ENCODE measurements around the gene FLG2.

The FLG2 gene

GRCh38 chr1:152348447-152348846 is 11.4 kb downstream of the FLG2 start:
- TF ChIP-seq FOXM1 (IDR thresholded peaks at IDR 0.05; ENCODE audit: borderline replicate concordance, low read depth): no peak
- TF ChIP-seq RAD21 (IDR thresholded peaks at IDR 0.05; ENCODE audit: low read depth): peak; percentile 25

- TF ChIP-seq YY1 (IDR thresholded peaks at IDR 0.05; ENCODE audit: low read depth) (no peak), RAD21 (IDR thresholded peaks at IDR 0.05; ENCODE audit: low read depth) (peak; percentile 54), TAF1 (IDR thresholded peaks at IDR 0.05; ENCODE audit: low read depth) (no peak)
- TF ChIP-seq, protein P1, sequence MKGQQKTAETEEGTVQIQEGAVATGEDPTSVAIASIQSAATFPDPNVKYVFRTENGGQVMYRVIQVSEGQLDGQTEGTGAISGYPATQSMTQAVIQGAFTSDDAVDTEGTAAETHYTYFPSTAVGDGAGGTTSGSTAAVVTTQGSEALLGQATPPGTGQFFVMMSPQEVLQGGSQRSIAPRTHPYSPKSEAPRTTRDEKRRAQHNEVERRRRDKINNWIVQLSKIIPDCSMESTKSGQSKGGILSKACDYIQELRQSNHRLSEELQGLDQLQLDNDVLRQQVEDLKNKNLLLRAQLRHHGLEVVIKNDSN (IDR thresholded peaks at IDR 0.05): no peak
Measured at GRCh38 chr1:152347116-152347728, 12.6 kb downstream of the FLG2 start.

GRCh38 chr1:152344438-152344837 is 15.4 kb downstream of the FLG2 start:
- TF ChIP-seq MAX (IDR thresholded peaks at IDR 0.05): no peak
- no peak for TF ChIP-seq CEBPB (IDR thresholded peaks at IDR 0.05)
- TF ChIP-seq, protein P2, sequence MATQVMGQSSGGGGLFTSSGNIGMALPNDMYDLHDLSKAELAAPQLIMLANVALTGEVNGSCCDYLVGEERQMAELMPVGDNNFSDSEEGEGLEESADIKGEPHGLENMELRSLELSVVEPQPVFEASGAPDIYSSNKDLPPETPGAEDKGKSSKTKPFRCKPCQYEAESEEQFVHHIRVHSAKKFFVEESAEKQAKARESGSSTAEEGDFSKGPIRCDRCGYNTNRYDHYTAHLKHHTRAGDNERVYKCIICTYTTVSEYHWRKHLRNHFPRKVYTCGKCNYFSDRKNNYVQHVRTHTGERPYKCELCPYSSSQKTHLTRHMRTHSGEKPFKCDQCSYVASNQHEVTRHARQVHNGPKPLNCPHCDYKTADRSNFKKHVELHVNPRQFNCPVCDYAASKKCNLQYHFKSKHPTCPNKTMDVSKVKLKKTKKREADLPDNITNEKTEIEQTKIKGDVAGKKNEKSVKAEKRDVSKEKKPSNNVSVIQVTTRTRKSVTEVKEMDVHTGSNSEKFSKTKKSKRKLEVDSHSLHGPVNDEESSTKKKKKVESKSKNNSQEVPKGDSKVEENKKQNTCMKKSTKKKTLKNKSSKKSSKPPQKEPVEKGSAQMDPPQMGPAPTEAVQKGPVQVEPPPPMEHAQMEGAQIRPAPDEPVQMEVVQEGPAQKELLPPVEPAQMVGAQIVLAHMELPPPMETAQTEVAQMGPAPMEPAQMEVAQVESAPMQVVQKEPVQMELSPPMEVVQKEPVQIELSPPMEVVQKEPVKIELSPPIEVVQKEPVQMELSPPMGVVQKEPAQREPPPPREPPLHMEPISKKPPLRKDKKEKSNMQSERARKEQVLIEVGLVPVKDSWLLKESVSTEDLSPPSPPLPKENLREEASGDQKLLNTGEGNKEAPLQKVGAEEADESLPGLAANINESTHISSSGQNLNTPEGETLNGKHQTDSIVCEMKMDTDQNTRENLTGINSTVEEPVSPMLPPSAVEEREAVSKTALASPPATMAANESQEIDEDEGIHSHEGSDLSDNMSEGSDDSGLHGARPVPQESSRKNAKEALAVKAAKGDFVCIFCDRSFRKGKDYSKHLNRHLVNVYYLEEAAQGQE (IDR thresholded peaks at IDR 0.05; ENCODE audit: low read depth): no peak
- TF ChIP-seq, protein P1 (IDR thresholded peaks at IDR 0.05): no peak
- TF ChIP-seq FOXM1 (IDR thresholded peaks at IDR 0.05; ENCODE audit: borderline replicate concordance, low read depth): no peak
- TF ChIP-seq EP300 (IDR thresholded peaks at IDR 0.05; ENCODE audit: borderline replicate concordance): no peak
- no peak for TF ChIP-seq RAD21 (IDR thresholded peaks at IDR 0.05; ENCODE audit: low read depth)
- no peak for TF ChIP-seq TEAD4 (IDR thresholded peaks at IDR 0.05)
- no peak for TF ChIP-seq NFIC (IDR thresholded peaks at IDR 0.05)
- TF ChIP-seq TCF12 (IDR thresholded peaks at IDR 0.05; ENCODE audit: low read depth): no peak
- no peak for TF ChIP-seq CREB1 (IDR thresholded peaks at IDR 0.05; ENCODE audit: low read depth)

DNA sequence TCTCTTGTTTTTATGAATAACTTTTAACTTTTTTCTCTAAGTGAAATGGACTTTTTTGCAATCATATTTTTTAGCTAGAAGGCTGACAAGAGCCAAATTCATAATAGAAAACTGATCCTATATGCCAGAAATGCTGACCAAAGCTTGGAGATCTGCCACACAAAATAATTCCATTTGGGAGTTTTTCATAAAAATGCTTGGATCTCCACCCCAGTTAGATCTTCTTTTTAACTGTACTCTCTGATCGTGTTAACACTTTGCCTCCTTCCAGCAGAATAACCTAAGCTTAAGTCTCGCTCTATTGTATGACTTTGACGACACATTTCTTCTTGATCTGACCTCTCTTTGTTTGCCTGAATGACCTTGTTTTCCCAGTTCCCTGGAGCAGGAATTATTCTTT is 16.8 kb downstream of the FLG2 start:
- no peak for TF ChIP-seq CEBPB (IDR thresholded peaks at IDR 0.05)
- no peak for TF ChIP-seq NFIC (IDR thresholded peaks at IDR 0.05)
- TF ChIP-seq, protein P1 (IDR thresholded peaks at IDR 0.05): no peak
- no peak for TF ChIP-seq TEAD4 (IDR thresholded peaks at IDR 0.05)
- TF ChIP-seq, protein P2 (IDR thresholded peaks at IDR 0.05; ENCODE audit: low read depth): no peak
- no peak for TF ChIP-seq TAF1 (IDR thresholded peaks at IDR 0.05; ENCODE audit: low read depth)
- TF ChIP-seq CREB1 (IDR thresholded peaks at IDR 0.05; ENCODE audit: low read depth): no peak
- TF ChIP-seq TCF12 (IDR thresholded peaks at IDR 0.05; ENCODE audit: low read depth): no peak
- no peak for TF ChIP-seq RAD21 (IDR thresholded peaks at IDR 0.05; ENCODE audit: low read depth)
- TF ChIP-seq FOXM1 (IDR thresholded peaks at IDR 0.05; ENCODE audit: borderline replicate concordance, low read depth): no peak
- no peak for TF ChIP-seq ZBTB7A (IDR thresholded peaks at IDR 0.05; ENCODE audit: low read depth)

- TF ChIP-seq CREB1 (IDR thresholded peaks at IDR 0.05; ENCODE audit: low read depth): no peak
- TF ChIP-seq, protein P2 (IDR thresholded peaks at IDR 0.05; ENCODE audit: low read depth): no peak
- TF ChIP-seq EP300 (IDR thresholded peaks at IDR 0.05; ENCODE audit: borderline replicate concordance): no peak
- no peak for TF ChIP-seq TEAD4 (IDR thresholded peaks at IDR 0.05)
- TF ChIP-seq, protein P1 (IDR thresholded peaks at IDR 0.05): no peak
- TF ChIP-seq MAX (IDR thresholded peaks at IDR 0.05): no peak
- no peak for TF ChIP-seq YY1 (IDR thresholded peaks at IDR 0.05; ENCODE audit: low read depth)
- no peak for TF ChIP-seq TAF1 (IDR thresholded peaks at IDR 0.05; ENCODE audit: low read depth)
- TF ChIP-seq ZBTB7A (IDR thresholded peaks at IDR 0.05; ENCODE audit: low read depth): no peak
- TF ChIP-seq RAD21 (IDR thresholded peaks at IDR 0.05; ENCODE audit: low read depth): no peak
- TF ChIP-seq TCF12 (IDR thresholded peaks at IDR 0.05; ENCODE audit: low read depth): no peak
- TF ChIP-seq CEBPB (IDR thresholded peaks at IDR 0.05): no peak
- no peak for TF ChIP-seq FOXM1 (IDR thresholded peaks at IDR 0.05; ENCODE audit: borderline replicate concordance, low read depth)
- TF ChIP-seq EGR1 (IDR thresholded peaks at IDR 0.05): no peak
- no peak for TF ChIP-seq NFIC (IDR thresholded peaks at IDR 0.05)
Measured at GRCh38 chr1:152335399-152335798, 24.4 kb downstream of the FLG2 start.
